GM19351 (cell line): ENCODE results near the gene GALNT5.
A peak's percentile ranks its signal among the peaks of the same experiment; 100 is the strongest.

Experiments
- ATAC-seq: cut with Tn5 transposase; IDR thresholded peaks from one replicate; pipeline ENCODE4 v1.9.1; 2021; ENCODE audit warnings: mild to moderate bottlenecking, moderate library complexity; ENCODE audit not compliant: unreplicated experiment

Gene GALNT5

DNA sequence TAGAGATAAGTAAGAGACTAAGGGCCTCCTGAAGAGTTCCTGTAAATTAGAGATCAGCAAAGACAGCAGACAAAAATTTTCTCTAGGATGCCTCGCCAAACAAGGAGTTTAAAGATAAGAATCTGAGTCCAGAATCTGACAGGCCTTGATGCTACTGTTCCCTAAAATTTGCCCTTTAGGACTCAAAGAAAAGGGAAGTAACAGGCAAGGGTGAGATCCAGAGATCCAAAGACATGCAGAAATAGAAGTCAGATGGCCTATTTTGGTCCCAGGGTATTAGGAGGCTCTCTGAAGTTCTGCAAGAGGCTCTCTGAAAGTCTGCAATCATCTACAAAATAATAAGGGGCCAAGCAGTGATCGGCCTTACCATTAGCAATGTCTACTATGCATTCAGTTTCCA lies 33.0 kb downstream of the GALNT5 start:
- ATAC-seq: no peak

DNA sequence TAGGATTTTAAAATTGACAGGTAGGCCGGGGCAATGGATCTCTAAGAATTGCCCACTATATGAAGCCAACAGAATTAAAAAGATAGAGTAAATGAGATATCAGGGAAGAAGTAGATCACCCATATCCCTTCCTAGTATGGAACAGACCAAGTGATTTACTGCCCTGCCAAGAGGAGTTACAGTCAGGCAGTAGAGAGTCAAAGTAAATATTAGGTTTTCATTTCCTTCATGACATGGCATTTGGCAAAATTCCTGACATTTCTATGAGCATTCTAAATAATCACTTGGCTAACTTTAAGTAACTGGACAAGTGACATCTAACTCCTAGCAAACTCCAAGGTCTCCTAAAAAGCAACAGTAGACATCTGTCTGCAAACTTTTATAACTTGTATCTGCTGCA lies 33.5 kb downstream of the GALNT5 start:
- no peak for ATAC-seq

GRCh38 chr2:157292853-157293252 lies 35.3 kb downstream of the GALNT5 start:
- ATAC-seq: no peak

DNA sequence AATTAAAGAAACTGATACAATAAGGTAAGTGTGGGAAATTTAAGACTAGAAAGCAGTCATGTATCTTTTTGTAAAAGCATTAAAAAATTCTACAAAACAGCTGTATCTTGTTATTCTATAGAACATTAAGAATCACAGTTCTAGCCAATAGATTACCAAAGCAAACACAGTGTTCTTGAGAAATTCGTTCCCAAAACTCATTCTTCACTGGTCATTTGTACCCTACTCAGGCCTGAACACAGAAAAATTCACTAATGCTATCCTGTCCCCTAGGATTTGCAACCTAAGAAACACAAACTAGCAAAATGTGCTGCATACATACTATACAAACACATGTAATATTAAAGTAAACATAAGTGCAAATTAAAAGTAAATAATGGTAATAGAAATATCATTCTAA lies 39.0 kb downstream of the GALNT5 start:
- ATAC-seq: no peak

DNA sequence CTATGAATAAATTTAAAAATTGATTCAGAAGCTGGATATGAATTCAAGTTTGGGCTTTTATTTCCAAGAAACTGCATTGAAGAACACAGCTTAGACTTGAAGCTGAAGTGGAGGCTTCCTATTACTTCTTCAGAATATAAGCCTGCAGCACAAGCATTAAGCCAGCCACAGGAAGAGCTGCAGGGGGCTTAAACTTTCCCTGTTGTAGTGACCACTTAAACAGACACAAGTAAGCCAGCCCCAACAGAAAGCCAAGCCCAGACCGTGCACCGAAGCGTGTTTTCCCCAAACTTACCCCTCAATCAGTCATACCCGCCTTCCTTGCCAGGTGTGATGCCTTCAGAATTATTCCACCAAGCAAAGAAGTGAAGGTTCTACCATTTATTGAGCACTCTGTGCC lies 39.5 kb downstream of the GALNT5 start:
- no peak for ATAC-seq

- no peak for ATAC-seq
Observed at GRCh38 chr2:157301307-157301706, 43.8 kb downstream of the GALNT5 start.

DNA sequence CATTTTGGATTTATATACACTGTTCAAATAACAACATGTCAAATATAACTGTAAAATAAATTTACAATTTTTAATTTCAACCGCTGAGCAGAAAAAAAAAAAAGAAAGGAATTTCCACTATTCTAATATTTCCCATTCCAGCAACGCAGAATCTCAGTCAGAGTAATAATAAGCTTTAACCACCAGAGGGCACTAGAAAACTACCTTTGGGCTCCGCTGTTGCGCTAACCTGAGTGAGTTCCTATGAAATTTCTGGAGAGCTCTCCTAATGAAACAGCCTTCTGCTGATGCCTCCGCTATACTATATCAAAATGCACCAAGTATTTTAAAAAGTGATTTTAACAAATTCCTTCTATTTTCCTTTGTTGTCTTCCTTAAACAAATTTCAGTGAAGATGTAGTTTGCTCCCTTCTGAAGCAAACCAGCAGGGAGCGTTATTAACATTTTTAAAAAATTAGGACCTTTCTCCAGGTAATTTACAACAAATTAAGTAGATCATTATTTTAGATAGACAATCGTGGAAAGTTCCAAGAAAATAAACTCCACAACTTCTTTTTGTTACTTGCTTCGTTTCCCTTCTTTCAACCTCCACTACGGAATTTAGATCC lies 45.1 kb downstream of the GALNT5 start:
- peak; percentile 73 for ATAC-seq

DNA sequence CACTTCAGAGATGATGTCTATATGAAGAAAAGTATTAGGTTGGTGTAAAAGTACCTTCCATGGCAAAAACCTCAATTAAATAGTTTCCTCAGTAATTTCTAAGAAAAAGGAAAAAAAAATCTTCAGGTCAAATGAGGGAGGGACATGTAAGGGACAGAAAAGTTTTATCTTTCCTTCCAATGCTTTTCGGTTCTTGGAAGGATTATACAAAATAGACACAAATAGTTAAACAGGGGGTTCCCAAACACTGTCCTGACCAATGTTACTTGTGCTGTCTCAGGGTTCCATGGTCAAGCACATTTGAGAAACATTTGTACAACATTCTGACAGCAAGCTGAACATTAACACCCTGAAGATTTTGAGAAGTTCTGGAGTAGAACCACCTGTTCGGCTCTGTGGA lies 46.1 kb downstream of the GALNT5 start:
- ATAC-seq: no peak

DNA sequence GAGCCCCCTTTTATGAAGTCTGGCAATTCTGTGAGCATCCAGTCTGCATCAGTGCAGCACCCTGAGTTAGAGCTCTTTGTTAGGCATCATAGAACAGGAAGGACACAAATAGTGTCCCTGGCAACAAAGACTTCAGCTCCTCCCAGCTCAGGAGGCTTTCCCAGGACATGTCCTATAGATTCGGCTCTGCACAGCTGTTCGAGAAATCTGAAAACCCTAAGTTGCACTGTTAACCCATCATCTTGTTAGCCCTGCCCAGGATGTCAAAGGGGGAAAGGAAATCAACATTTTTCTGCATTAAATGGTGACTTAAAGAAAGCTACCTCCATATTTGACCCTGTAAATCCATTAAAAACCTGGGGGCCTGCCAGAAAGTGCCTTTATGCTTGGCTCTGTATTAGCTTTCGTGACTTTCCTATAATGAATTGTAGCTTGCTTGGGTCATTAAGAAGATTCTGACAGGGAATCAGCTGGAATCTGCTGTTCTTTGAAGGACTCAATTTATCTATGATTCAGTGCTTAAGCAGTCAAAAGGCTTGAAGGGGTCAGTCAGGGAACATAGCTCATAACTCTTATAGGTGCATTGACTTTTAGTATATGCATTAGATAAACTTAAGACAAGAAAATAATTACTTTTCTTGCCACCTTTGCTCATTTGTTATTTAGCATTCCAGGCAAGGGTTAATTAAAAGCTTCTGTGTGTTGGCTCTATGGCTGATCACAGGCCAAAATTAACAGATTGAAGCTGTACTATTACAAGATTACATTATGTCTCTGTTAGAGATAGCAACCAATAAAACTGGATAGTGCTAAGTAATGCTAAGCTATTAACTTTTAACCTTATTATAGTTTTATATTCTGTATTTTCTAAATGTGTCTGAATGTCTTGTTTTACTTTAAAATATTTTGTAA lies 47.6 kb downstream of the GALNT5 start:
- no peak for ATAC-seq

DNA sequence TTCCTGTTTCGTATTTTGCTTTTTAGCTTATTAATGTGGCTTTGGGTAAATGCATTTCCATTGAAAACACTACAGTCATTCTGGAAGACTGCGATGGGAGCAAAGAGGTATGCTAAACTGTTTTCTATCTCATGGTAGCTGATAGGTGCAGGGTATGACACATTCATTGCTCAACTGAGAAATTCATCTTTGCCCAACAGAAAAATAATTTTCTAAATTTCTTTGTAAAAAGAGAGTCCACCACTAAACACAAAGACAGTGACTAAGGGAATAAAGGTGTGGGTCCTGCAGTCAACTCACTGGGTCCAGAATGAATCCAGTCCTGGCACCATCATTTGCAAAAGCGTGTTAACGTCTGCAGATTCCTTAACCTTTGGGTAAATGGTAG lies 48.2 kb downstream of the GALNT5 start:
- no peak for ATAC-seq

DNA sequence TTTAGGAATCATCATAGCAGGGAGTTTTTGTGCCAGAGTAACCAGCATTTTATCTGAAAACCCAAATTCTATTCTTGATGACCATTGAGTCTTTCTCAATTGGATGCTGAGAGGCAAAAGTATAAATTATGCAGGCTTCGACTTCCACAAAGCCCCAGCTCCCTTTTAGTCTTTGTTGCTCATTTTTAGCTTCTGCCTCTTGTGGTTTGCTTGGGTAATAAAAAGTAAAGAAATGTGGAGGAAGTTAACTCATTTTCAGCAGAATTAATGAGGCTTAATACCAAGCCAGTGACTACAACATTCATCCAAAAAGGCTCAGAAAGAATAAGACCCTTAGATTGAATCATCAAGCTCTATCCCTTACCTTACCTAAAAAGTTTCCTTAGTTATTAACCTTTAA lies 49.5 kb downstream of the GALNT5 start:
- ATAC-seq: no peak

DNA sequence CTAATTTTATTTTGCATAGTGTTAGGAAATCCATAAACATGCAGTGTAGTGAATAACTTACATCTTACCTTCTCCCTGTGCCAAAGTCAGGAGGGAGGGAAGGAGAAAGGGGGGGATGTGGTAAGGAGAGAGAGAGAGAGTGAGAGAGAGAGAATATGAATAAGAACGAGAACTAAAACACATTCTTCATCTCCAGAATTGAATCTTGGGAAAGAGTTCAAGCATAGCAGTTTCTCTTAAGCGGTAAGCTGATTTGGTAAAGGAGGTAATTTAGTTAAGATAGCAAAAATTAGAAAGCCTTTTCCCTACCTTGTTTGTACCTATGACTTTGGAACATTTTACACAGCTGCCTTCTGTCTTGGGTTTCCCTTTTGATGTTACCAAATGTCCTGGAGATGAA lies 52.4 kb downstream of the GALNT5 start:
- ATAC-seq: no peak

- ATAC-seq: no peak
Observed at GRCh38 chr2:157311706-157312105, 54.2 kb downstream of the GALNT5 start.

DNA sequence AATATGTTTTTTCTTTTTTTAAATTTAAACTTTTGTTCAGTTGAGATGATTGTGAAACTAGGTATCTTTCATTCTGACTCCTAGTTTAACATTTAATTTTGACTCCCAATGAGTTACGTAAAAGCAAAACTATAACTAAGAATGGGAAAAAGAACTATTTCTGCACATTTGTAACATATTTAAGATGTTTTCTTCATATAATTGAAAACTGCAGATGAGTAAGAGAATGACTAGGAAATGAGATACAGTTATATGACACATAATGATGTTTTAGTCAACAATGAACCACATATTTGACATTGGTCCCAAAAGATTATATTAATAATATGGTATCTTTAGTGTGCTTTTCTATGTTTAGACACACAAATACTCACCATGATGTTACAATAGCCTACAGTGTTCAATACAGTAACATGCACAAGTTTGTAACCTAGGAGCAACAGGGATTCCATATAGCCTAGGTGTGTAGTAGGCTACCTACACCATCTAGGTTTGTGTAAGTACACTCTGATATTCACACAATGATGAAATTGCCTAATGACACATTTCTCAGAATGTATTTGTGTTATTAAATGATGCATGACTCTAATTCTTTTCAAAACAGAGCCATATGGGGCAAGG lies 55.5 kb downstream of the GALNT5 start:
- ATAC-seq: no peak

DNA sequence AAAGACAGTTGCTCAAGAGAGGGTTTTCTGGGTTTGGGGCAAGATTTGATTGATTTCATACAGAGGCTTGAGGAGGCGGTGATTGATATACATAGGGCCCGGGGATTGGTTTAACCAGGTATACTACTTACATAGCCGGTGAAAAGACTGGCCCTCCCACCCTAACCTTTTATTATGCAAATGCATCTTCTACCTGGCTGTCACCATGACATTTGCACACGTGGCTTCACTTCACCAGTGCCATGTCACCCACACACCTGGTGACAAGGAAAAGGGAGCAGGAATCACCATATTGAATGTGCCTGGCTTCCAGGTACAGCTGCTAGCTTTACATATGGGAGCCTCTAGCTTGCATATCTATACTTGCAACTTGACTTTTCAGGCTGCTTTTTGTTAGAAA lies 58.4 kb downstream of the GALNT5 start:
- ATAC-seq: no peak

DNA sequence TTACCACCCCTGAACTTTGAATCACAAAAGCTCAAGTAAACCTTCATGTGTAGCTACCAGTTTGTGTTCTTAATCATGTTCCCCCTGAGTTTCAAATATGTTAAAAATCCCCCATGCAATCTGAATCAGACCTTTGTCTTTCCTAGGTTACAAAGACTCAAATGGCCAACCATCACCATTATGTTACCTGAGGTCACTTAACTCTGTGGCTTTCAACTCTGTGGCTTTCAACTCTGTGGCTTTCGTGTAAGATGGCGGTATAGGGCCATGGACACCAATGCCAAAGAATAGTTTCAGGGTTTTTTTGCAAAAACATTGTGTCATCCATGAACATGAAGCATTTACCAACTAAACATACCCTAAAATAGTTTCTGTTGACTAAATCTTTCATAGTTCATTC lies 61.4 kb downstream of the GALNT5 start:
- no peak for ATAC-seq

GRCh38 chr2:157319795-157320194 lies 62.3 kb downstream of the GALNT5 start:
- ATAC-seq: no peak

DNA sequence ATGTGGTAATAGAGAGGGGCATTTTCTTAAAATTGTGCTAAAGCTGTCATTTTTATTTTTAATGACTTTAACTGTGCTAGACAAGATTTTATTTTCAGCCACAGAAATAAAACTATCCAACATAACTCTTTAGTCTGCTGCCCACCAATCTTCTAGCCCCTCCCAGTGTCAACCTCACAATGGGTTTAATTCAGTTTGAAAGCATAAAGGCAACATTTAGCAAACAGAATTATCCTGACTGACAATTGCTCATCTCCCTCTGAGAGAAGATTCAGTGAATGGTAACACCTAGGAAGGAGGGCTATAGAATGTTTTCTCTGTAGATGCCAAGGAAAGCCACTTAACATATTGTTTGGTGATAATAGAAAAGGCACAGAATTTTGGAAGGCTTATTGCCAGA lies 62.9 kb downstream of the GALNT5 start:
- ATAC-seq: no peak

DNA sequence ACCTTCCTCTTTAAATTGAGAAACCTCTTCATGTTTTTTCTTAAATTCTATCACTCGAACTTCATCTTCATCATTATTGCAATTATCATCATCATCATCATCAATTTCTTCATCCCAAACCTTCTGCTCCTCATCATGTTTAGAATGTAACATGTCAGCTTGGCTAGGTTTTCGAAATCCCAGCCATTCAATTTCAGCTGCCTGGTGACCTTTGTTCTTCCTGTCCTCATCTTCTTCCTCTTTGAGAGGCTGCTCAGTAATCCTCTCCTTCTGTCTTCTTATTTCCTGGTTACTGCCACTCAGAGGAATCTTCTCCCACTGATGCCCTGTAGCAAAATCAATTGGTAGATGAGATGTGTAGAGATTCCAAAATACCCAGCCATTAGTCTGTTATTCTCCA lies 64.0 kb downstream of the GALNT5 start:
- no peak for ATAC-seq

DNA sequence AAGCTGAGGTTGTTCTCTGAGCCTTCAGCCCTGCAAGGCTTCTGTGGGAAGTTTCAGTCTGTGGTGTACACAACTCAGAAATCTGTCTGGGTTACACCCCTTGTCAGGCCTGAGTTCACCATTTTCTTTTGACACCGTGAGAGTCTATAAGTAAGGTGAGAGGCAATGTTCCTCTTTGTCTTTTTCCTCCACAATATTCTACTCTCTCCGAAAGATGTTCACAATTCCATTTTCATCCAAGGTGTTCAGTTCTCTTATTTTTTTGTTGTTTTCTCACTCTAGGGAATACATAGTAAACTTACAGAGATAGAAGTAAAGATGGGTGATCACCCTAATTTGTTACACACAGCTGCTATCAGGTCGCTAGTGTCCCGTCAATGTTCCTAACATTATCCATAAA lies 64.9 kb downstream of the GALNT5 start:
- ATAC-seq: no peak

DNA sequence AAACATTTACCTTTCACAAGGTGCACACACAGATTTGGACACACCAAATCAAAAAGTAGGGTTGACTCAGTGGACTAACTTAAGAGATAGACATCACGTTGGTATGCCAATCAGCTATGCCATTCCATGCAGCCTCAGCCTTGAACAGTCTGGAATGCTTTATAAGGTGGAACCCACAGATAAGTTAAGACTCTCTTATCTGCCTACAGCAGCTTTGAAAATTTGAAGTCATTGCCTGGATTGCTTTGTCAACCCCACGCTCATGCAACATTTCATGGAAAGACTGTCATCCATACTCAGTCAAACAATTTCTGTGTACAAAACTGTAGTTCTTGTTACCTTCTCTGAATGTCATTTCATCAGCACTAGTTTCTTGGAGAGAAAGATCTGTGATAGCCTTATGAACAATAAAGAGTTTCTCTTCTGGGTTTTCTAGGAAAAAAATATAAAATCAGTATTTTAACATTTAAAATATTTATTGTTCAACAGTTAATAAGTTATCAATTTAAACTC lies 66.9 kb downstream of the GALNT5 start:
- ATAC-seq: no peak

- ATAC-seq: no peak
Observed at GRCh38 chr2:157325786-157326185, 68.3 kb downstream of the GALNT5 start, which contains the start of gene ERMN. Gene ERMN (minus strand): TSS chr2:157325824. CDS start chr2:157325642, 182 bp downstream.
